Endometrium (tissue), 2 donors: ENCODE data around the gene C1orf116.

Experiments used
- FAIRE-seq: peaks from 2 replicates; lab custom pipeline; 2012; peaks lifted over from hg19 to GRCh38; lab: Jason Lieb, UNC
- donor health status: control.
- donor health status: control.

The C1orf116 gene

DNA sequence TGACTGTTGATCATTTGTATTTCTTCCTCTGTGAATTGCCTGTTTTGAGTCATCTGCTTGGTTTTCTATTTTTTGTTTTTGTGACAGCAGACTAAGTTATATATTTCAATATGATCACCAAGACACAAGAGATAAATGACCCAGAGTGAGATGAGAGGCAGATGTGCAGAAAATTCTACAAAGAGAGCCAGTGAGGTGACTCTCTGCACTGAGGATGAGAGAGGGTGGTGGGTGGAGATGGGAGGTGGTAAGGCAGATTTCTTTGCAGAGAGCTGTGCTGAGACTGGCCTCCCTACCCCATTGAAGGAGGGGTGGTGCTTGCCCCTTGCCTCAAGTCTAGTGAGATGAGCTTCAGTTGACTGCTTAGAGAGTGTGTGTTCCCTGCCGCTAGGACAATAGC is 44.7 kb downstream of the C1orf116 start:
- no peak for FAIRE-seq

DNA sequence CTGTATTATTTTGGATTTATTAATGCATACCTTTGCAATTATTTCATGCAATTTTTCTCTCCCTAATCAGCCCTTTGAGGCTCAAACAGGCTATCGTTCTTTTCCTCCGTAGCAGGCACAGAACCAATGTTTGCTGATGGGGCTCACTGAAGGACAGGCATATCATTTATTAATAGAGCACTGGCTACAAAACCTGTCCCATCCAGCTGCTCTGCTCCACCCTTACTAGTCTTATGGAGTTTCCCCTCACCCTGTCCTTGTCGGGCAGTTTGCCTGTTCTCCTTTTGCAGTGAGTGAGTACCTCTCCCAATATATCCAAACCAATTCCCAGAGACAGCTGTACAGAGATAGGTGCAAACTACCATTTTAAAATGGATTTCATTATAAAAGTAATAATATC is 45.7 kb downstream of the C1orf116 start:
- FAIRE-seq, result no peak

DNA sequence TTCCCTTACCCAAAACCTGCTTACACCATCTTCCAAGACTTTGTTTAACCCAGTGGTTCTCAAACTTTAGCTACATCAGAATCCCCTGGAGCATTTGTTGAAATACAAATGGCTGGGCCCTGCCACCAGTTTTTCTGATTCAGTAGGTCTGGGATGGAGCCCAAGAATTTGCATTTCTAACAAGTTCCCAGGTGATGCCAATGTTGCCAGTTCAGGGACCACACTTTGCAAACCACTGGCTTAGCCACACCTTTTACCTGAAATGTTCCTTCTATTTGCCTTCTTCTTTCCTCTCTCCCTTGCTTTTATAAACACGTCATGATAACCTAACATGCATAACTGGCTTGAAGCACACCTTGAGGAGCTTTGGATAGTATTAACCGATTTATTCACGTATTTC is 46.2 kb downstream of the C1orf116 start:
- FAIRE-seq, result no peak

DNA sequence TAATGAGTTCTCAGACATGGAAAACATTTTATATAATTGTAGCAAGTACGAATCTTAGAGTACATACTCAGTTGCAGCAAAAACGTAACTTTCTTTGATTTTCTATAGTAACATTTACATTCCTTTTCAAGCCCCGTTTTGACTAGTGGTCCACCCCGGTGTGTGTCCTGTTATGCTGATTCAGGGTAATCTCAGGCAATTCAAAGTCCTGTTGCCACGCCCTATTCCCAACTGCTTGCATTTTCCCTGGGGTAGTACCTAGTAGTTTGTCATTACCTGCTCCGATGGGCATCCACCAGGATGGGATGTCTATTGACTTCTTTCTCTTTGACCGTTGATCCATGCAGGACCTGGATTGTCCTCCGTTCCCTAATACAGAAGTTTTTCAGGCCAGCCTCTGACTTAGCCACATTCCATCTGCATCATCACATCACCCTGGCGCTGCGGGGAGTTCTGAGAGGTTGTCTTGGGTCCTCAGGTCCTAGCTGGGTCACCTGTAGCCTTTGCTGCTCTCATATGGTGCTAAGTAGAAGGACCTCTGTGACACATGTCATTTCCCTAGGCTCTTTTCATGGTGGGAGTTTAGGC is 47.3 kb downstream of the C1orf116 start:
- no peak for FAIRE-seq

DNA sequence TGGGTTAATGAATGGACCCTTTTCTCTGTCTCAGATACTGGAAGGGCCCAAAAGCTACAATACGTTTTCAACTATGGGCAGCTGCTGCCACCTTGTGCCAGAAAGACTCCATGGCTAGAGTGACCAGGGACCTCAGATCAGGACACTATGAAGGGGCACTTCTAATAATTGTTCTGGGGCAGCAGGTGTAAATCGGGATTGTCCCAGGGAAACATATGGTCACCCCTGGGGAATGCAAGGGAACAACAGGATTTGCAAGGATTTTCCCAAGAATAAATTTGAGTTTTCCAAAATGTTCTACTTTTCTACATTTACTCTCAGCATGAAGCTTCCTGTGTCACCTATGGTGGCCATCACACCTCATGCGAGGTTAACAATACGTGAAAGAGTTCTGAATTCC is 50.3 kb downstream of the C1orf116 start:
- FAIRE-seq, result no peak

DNA sequence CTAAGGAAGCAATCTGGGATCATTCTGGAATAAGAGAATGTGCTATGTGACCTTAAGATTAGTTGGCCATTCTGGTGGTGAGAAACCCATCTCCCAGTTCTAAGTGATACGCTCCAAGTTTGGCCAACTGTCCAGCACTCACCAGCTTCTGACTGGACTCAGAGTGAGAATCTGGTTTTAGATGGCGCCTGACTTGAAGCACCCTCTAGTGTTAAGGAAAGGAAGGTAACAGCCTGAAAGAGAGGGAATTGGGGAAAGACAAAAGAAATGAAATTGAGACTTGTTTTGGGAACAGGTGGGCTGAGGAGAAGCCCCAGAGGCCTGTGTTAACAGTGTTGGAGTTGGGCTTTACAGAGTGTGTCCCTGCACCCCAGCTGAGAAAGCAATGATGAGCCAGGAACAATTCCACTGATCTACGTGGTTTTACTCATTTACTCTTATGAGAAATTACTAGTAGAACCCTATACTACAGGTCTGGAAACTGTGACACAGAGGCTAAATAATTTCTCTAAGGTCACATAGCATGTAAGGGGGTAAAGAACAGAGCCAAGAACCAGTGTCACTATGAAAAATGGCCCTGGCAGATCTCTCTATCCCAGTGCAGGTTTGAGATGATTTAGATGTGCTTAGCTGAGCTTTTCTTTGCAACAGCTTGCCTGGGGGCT is 53.0 kb downstream of the C1orf116 start:
- no peak for FAIRE-seq

DNA sequence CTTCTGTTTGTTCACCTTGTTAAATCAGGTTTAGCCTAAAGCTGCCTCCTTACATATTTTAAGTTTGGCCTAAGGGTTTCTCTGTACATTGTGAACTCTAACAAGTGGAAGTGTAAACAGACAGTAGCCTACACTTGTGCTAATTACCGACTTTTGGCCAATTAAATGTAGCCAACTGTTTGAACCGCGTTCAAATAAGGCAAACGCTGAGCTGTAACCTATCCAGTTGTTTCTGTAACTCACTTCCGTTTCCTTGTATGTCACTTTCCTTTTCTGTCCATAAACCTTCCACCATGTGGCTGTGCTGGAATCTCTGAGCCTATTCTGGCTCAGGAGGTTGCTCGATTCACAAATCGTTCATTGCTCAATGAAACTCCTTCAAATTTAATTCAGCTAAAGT is 54.3 kb downstream of the C1orf116 start:
- FAIRE-seq, result no peak

DNA sequence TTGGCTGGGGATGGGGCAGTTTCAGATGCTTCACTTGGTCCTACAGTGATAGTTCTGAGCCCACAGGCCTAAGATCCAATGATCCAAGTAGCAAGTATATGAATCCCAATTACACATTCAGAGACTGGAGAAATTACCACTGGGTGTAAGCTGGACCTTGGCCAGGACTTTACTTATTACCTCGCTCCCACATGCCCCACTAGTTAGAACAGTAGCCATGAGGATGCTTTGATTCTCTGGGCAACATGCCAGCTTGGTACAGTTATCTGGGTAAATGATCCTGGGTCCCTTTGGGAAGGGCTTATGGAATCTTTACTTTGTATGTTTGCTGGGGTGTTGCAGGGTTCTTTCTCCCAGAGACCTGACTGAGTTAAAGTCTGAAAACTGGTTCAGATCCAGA is 57.2 kb downstream of the C1orf116 start:
- no peak for FAIRE-seq

DNA sequence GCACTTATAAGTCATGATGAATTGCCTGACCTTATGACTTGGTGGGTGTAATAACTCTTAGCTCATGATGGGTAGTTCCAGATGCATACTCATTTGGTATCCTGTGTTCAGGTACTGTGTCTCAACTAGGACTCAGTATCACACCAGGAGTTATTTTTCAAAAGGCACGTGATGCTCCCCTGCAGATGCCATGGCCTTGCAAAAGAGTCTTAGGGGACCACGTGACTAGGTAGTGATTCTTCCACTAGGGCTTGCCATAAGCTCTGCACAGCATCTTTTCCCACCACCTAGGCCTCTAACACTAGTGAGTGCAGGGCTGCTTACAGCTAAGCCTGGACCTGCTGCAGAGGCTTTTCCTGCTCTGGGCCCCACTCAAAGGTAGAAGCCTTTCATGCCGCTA is 58.4 kb downstream of the C1orf116 start:
- FAIRE-seq, result no peak

DNA sequence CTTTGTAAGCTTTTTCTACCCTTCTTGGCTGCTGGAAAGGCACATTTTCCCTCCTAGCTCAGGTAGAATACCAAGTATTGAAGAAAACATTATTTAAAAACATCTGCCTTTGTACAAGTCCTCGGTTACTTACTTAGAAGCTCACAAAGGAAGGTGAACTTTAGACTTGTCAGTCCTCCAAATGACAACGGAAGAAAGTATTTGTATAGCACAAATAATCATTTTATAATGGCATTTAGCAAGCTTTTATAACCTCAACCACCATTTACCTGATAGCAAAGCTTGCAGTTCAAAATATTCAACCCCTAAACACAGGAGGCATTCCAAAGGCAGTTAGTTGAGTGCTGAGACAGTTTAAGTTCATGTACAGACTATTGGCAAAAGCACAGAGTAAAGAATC is 59.8 kb downstream of the C1orf116 start:
- no peak for FAIRE-seq

DNA sequence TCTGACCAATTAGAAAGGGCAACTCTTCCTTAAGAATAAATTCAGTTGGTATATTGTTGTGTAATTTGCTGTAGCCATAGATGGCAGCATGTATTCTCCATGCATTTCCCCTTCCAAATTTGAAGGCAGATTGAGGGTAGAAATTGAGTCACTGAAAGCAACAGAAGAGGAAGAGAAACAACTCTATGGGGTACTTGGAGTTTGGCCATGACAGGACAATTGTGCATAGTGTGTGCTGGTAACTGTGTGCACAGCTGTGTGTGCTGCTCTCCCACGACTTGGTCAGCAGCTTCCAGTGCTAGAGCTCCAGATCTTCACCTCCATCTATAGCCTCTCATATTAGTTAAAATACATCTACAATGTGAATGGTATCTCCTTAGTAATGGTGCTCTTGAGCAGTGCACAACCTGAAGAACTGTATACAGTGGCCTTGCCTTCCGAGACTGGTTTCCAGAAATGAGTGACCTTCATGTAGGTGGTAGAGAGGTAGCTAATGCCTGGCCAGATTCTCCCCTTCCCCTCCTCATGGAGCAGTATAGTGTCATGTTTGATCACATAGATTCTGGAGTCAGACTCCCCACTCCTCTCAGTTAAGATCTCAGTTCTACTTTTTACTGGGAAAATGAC is 61.4 kb downstream of the C1orf116 start:
- no peak for FAIRE-seq

DNA sequence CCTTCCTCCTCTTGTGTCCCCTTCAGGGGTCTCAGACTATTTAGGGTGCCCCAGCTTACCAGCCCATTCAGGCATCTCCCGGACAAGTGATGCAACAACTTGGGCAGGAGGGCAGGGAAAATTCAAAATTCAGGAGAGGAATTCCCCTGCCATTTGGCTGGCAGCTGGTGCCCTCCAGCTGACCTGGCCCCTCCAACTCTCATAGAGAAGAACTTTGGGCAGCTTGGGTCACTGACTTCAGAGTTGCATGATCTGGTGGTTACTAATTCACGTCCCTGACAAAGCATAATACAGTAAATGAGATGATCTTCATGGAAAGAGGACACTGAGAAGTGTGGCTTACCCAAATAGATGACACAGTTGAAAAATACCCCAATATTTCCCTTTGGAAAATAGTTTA is 62.1 kb downstream of the C1orf116 start, which contains the start of gene FCAMR:
TSS of gene FCAMR (minus strand) at position 15 of the 400 bp plus-strand sequence. CDS start 335 bp downstream, outside the sequence.
- FAIRE-seq, result no peak

DNA sequence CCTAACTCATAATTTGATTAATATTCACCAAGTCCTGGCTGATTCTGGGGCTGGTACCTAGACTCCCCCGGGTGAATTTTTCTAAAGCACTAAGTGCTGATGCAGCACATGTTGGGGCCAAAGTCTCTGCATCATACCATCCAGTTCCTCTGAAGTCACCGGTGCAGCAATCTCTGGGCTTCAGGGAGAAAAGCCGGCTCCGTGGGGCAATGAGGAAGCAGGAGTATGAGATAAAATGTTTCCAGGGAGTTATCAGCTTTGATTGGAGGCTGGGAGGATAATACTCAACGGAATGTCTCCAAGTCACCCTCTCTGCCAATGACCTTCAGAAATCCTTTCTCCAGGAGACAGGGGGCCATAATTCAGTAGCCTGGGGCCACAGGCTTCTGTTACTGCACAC is 63.5 kb downstream of the C1orf116 start:
- FAIRE-seq, result no peak
